GM12892 (cell line): ENCODE data around the gene RPS17.

Experiments
- POLR2A ChIP-seq: IDR thresholded peaks from 2 replicates; pipeline ENCODE4 v1.6.1; 2011; ENCODE audit warnings: low read depth, low read length, control low read depth
- POLR2AphosphoS5 ChIP-seq: IDR thresholded peaks from 2 replicates; pipeline ENCODE4 v1.6.1; 2011; ENCODE audit warnings: low read depth, low read length, control low read depth

- no peak for TF ChIP-seq POLR2AphosphoS5
- TF ChIP-seq POLR2A, result no peak
Measured at GRCh38 chr15:82532383-82532990, 7.8 kb downstream of the RPS17 start.
